HG03097 (cell line): ENCODE measurements around the gene UBASH3A.
A peak's percentile ranks its signal among the peaks of the same experiment; 100 is the strongest.

ENCODE experiments used
- ATAC-seq: cut with Tn5 transposase; IDR thresholded peaks from one replicate; pipeline ENCODE4 v1.9.1; 2021; ENCODE audit not compliant: unreplicated experiment, low FRiP score

The UBASH3A gene

DNA sequence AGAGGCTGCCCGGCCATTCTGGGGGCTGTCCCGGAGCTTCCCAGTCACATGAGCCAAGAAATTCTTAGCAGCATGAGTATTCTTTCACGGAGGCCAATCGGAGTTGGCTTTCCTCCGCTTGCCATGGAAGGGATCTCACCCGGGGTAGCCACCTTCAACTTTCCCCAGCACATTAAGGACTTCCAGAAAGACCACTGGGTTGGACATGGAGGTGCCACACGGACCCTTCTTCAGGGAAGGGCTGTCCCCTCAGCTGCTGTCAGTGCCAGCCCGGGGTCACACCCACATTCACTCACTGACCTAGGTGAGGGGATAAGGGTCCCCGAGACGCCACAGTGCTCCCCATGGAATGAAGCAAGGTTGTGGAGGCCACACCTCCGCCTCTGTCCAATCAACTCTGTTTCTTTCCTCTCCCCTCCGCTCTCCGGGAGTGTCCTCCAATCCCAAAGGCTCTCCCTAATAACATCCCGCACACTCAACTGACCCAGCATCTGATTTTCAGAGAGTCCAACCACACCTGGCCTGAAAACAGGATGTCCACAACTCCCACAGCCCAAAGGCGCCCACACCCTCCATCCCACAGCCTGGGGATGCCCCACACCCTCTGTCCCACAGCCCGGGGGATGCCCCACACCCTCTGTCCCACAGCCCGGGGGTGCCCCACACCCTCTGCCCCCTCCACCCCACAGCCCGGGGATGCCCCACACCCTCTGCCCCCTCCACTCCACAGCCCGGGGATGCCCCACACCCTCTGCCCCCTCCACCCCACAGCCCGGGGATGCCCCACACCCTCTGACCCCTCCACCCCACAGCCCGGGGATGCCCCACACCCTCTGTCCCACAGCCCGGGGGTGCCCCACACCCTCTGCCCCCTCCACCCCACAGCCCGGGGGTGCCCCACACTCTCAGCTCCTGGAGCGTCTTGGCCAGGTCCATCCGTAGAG is 73.0 kb downstream of the UBASH3A start:
- no peak for ATAC-seq

DNA sequence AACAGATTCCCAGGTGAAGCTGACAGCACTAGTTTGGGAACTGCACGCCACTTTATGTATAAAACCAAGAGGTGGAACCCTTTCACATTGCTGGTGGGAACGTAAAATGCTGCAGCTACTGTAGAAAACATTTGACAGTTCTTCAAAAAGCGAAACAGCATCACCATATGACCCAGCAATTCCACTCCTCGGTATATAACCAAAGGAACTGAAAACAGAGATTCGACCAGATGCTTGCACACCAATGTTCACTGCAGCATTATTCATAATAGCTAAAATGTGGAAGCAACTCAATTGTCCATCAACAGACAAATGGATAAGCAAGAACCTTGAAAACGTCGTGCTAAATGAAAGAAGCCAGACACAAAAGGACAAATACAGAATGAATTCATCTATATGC is 74.8 kb downstream of the UBASH3A start:
- no peak for ATAC-seq

DNA sequence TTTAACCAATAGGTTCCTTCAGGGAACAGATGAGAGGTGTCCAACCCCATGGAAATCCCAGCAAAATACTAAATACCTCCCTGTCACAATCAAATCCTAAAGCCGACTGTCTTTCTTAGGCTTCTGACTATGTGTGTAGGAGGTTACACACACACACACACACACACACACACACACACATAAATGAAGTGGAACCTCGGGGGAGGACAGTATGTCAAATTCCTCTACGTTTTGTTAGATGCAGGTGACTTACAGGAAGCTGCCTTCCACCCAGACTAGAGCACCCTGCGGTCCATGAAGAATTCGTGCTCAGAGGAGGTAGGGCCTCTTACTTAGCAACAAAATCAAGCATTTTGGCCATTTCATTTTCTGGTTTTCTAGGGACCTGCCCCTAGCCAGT is 75.9 kb downstream of the UBASH3A start:
- ATAC-seq: no peak

DNA sequence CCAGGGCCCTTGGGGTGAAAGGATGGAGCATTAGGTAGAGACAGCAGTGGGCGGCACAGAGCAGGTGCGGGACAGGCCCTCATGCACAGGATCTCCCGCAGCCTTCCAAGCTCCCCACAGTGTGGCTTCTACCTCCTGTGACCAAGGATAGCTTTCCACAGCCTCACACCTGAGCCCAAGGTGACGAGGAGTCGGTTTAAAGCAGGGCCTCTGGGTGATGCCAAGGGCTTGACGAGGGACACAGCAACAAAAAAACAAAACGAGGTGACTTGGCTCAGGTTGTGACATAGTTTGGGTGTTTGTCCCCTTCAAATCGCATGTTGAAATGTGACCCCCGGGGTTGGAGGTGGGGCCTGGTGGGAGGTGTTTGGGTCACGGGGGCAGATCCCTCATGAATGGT is 77.0 kb downstream of the UBASH3A start:
- no peak for ATAC-seq

DNA sequence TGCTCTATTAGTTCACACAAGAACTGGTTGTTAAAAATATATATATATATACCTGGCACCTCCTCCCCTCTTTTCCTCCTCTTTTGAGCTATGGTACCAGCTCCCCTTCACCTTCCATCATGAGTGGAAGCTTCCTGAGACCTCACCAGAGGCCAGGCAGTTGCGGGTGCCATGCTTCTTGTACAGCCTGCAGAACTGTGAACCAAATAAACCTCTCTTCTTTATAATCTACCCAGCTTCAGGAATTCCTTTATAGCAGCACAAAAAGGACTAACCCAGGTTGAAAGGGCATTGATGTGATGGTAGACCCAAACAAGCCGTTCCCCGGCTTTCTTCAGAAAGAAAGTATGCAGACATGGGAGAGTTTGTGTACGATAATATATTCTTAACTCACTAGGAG is 77.5 kb downstream of the UBASH3A start:
- no peak for ATAC-seq

DNA sequence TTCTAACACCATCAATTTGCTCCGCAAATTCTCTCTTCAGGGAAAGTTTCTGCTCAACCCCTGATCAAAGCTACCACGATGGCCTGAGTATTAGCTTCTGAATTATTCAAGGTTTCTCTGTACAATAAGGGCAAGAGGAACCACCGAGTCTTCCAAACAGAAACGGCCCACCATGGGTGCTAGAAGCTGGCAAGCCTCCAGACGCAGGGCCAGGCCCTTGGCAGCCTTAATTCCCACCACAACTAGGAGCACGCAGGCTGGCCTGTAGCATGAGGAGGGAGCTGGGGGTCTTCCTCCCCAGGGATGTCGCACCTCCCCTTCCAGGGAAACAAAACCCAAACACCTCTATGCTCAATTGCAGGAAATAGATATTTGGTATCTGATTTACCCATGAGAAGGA is 81.3 kb downstream of the UBASH3A start:
- no peak for ATAC-seq

DNA sequence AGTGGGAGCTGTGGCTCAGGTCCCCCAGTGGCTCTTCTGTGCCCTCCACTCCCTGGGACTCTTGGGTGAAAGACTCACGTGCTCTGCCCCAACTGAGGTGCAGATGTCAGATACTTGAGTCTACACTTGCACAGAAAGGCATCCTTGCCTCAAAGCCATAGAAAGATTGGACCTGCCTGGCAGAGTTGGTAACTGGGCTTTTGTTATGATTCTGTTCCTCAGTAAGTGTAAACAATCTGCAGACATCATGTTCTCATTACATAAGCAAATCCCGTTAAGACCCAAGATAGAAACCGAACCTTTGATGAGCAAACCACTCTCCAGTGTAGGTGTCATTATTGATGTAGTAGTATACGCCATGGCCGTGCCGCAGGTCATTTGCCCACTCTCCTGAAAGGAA is 82.4 kb downstream of the UBASH3A start:
- ATAC-seq: no peak

DNA sequence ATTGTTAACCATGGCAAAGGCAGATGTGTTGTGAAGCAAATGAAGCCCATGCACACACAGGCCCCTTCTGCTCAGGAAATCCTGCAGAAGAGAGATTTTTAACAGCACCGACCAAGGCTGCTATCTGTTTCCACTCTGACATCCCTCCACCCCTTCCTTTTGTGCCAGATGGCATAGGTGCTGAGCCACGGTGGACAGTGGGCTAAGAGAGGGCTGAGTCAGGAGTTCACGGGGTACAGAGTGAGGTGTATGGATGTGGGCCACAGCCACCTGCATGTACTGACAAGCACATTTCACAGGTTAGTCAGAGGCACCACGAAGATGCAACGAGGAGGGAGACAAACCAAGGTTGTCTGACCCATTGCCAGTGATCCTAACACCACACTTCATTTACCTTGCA is 82.8 kb downstream of the UBASH3A start:
- ATAC-seq: no peak

DNA sequence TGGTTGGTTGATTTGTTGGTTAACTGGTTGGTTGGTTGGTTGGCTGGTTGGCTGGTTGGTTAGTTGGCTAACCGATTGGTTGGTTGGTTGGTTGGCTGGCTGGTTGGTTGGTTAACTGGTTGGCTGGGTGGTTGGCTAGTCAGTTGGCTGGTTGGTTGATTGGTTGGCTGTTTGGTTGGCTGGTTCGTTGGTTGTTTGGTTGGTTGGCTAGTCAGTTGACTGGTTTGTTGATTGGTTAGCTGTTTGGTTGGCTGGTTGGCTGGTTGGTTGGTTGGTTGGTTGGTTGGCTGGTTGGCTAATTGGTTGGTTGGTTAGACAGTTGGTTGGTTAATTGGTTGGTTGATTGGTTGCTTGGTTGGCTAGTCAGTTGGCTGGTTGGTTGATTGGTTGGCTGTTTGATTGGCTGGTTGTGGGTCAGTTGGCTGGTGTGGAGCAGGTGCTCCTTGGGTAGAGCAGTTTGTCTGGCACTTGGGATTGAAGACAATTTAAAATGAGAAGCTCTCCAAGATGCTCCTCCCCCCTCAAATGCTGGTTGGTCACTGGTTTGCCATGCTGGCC is 85.4 kb downstream of the UBASH3A start:
- ATAC-seq: no peak

DNA sequence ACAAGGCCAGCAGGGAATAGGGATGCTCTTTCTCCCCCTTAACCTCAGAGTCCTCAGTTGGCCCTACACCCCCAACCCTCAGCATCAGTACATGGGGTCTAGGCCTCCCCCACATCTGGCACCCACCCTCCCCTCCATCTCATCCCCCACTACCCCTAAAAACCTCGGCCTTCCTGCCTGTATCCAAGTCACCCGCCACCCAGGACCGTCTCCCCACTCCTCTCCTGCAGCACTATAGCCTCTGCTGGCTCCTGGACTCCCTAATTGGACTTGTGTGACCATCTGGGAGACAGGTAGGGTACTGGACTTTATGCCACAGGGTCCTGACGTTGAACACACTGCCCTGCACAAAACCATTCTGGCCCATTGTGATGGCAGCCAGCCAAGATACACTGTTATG is 86.3 kb downstream of the UBASH3A start:
- no peak for ATAC-seq

DNA sequence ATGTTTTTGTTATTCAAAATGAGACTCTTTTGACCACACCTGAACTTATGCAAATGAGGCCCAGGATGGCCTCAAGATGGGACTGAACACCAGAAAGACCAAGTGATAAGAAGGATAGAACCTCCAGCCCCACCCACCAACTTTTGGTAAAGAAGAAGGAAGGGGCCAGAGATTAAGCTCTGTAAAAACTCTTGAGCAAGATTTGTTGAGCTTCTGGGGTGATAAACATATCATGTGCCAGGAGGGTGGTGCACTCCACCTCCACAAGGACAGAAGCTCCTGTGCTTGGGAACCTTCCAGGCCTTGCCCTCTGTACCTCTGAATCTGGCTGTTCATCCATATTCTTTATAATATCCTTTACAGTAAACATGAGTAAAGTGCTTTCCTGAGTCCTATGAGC is 87.0 kb downstream of the UBASH3A start:
- ATAC-seq: no peak

DNA sequence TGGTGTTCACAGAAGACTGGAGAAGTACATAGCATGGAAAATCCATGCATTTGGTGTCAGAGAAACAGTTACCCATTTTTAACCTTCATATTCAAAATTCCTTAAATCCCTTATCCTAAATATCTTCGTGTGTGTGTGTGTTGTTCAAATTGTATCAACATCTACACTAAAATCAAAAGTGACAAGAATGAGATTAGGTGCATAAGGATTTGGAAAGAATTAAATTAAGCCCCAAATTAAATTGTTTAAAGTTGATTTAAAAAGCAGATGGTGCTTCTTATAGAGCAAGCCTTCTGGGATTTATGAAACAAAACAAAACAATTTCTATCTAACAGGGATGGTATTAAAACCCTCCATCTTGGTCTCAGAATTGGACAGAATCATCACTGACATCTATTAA is 87.6 kb downstream of the UBASH3A start:
- ATAC-seq: no peak

DNA sequence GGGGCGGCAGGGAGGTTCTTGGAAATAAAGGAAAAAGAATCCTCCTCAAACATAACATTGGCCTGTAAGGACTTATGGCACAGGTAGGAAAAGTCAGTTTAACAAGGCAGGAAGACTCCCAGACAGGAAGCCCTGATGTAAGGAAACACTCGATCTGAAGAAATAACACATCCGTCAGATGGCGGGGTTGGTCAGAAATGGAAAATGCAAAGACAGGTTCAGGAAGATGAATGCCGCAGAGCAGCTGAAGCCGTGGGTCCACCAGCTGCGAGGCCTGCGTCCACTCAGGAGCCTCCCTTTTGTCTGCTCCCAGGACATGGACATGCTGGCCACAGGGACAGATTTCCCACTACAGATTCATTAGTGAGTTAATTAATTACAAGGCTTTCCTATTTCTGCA is 88.5 kb downstream of the UBASH3A start:
- no peak for ATAC-seq

DNA sequence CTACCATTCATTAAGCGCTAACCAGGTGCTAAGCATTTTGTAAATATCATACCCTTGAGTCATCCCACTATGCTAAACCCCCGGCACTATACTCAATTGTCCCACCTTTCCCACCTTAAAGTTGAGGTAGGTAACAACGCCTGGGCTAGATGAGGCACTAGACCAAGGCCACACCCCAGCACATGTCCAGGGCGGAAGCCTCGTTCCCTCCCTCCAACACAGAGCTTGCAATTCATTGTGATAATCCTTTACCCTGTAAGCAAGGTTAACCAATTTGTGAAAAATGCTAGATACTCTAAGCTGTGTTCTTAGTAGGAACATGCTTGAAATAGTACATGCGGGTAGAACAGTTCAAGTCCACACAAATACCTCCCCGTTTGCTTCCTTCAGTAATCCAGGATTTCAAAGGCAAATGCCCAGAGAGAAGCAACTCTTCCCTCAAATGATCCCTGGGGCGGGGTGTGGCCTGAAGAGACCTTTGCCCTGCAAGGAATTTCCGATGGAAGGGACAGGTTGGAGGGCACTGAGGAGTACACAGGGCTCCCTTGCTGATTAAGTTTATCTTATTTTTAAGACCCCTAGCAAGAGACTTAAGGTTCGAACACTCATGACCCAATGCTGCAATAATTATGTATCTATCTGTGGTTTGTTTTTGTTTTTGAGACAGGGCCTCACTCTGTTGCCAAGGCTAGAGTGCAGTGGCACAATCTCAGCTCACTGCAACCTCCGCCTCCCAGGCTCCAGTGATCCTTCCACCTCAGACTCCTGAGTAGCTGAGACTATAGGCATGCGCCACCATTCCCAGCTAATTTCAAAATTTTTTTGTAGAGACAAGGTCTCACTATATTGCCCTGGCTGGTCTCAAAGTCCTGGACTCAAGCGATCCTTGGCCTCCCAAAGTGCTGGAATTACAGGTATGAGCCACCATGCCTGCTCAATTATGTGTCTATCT is 89.7 kb downstream of the UBASH3A start:
- no peak for ATAC-seq

DNA sequence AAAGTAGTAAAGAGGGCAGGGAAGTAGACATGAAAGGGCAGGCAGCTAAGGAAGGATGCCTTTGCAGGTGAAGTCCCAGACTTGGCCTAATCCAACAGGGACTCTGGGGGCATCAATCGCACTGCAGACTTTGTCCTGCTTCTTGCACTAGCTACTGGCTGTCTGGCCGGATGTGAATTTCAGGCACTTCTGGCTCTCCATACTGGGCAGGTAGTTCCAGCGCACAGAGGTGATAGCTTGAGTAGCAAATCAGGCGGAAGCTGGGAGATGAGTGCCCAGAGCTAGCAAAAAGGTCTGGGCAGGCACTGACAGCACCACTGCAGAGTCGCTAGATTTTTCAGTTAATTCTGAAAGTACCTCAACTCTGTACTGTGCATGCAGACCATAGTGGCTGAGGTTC is 91.3 kb downstream of the UBASH3A start:
- no peak for ATAC-seq

DNA sequence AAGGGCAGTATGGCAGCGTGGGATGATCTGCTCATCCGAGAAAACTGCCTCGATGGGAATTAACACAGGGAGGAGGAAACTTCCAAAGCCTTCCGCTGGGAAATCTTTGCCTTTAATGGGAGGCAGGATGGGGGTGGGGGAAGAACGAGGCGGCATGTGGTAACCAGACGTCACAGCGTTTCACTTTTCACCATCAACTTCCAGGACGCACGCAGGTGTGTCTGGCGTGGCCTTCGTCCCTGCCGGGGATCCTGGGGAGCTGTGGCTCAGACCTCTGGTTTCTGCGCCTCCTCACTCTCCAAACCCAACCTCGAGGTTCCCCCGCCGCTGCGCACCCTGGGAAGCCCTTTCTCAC is 92.0 kb downstream of the UBASH3A start:
- peak; percentile 10 for ATAC-seq

DNA sequence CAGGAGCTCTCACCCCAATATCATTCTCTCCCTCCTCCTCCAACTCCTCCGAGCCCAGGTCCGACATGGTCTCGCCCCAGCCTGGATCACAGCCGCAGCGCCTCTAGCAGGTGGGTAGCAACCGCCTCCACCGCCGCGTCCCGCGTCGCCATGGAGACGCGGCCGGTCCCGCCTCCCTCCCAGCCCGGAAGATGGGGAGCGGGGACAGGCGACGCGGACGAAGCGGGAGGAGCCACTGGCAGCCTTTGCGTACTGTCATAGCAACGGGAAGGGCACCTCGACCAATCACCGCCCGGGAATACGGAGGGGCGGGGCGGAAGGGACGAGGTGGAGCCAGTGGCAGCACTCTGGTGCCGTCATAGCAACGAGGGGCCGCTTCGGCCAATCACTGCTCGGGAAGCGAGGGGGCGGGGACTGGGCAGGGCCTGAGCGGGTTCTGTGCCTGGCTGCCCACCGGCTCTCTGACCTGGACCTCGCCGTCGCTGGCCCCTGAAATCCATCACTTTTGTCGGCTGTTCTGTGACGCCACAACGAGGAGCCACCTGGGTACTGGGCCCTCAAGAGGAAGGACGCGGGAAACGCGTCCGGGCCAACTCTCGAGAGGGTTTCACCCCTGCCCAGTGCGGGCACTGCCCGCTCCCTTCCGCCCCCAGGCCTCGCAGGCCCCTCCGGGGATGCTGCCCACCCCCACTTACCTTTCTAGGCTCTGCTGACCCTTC is 92.6 kb downstream of the UBASH3A start, which contains the start of gene RSPH1:
TSS of gene RSPH1 (minus strand) at position 105 of the 719 bp plus-strand sequence. CDS start at position 67, 38 bp downstream.
- peak; percentile 97 for ATAC-seq

DNA sequence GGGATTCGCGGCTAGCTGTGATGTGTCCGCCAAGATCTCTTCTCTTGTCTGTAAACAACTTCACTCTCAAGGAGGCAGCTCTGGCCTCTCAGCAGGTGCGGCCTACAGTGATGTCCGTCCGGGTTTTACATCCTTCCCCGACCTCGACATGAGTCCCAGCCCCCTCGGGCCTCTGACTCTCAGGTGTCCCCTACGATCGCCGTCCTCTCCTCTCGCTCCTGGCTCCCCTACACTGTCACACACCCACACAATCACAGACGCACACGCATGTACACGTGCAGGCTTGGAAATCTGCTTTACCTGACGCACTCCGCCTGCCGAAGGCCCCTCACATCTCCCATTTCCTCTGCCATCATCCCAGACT is 93.1 kb downstream of the UBASH3A start:
- ATAC-seq: no peak
